Endothelial cell (in vitro differentiated cells): ENCODE measurements around the gene GAB2. TPM values are rescaled to one million over a fixed set of nuclear protein-coding genes. Genes with fewer than 3 reads are reported as not detected.

Experiments
- DNase-seq: peaks from one replicate; pipeline ENCODE4 v3.0.0; 2021; ENCODE audit warnings: low spot score
- H3K27ac Mint-ChIP-seq: one replicate; pipeline ENCODE4 v1.8.0; 2021; ENCODE audit warnings: mixed read lengths, inconsistent platforms; ENCODE audit not compliant: unreplicated experiment
- H3K27me3 Mint-ChIP-seq: one replicate; pipeline ENCODE4 v1.8.0; 2021; ENCODE audit warnings: mild to moderate bottlenecking, moderate library complexity, mixed read lengths, inconsistent platforms; ENCODE audit not compliant: unreplicated experiment
- H3K36me3 Mint-ChIP-seq: one replicate; pipeline ENCODE4 v1.8.0; 2021; ENCODE audit warnings: mild to moderate bottlenecking, low read depth, mixed read lengths, inconsistent platforms; ENCODE audit not compliant: unreplicated experiment
- H3K4me1 Mint-ChIP-seq: one replicate; pipeline ENCODE4 v1.8.0; 2021; ENCODE audit warnings: mild to moderate bottlenecking, mixed read lengths, inconsistent platforms; ENCODE audit not compliant: unreplicated experiment
- H3K4me3 Mint-ChIP-seq: one replicate; pipeline ENCODE4 v1.8.0; 2021; ENCODE audit warnings: mild to moderate bottlenecking, mixed read lengths, inconsistent platforms; ENCODE audit not compliant: unreplicated experiment
- H3K9me3 Mint-ChIP-seq: one replicate; pipeline ENCODE4 v1.8.0; 2021; ENCODE audit warnings: mixed read lengths, inconsistent platforms; ENCODE audit not compliant: unreplicated experiment
- CTCF ChIP-seq: fragments of 200-600 bp; sonication (generic); IDR thresholded peaks from one replicate; pipeline ENCODE4 v1.5.0; 2021; ENCODE audit warnings: antibody characterized with exemption; ENCODE audit not compliant: unreplicated experiment
- total RNA-seq: library from RNA; stranded (reverse); fragmentation: NEBNext Ultra II Directional; extraction: Animal tissue kit (Norgen Biotek cat#: 25700); gene quantifications from one replicate; pipeline ENCODE4 v1.2.1, GENCODE V29; 2021; ENCODE audit not compliant: unreplicated experiment

GAB2 gene
- total RNA-seq, 1 donor from 2014 or later: 81.0 TPM

GRCh38 chr11:78346799-78347198 is 70.8 kb downstream of the GAB2 start:
- Mint-ChIP-seq H3K9me3 (no peaks in the 10 kb centered on the region), H3K27ac (no peak overlapping the region), H3K36me3 (peaks cover 7% of the 10 kb centered on the region), H3K27me3 (peaks cover 7% of the 10 kb centered on the region), H3K4me3 (no peak overlapping the region), H3K4me1 (peaks cover 66% of the 10 kb centered on the region)
- no peak for DNase-seq
- TF ChIP-seq CTCF: no peak

GRCh38 chr11:78345450-78345849 is 72.2 kb downstream of the GAB2 start:
- Mint-ChIP-seq H3K4me1 (peaks cover 60% of the 10 kb centered on the region), H3K4me3 (no peak overlapping the region), H3K36me3 (peaks cover 11% of the 10 kb centered on the region), H3K9me3 (no peaks in the 10 kb centered on the region), H3K27ac (no peak overlapping the region), H3K27me3 (peaks cover 7% of the 10 kb centered on the region)
- DNase-seq: no peak
- TF ChIP-seq CTCF: no peak

- no peak overlapping the region for H3K27ac Mint-ChIP-seq
- peaks cover 5% of the 10 kb centered on the region for H3K27me3 Mint-ChIP-seq
- no peak for TF ChIP-seq CTCF
- H3K4me3 Mint-ChIP-seq: no peak overlapping the region
- peaks cover 61% of the 10 kb centered on the region for H3K4me1 Mint-ChIP-seq
- H3K36me3 Mint-ChIP-seq: peaks cover 11% of the 10 kb centered on the region
- no peaks in the 10 kb centered on the region for H3K9me3 Mint-ChIP-seq
- no peak for DNase-seq
Measured at GRCh38 chr11:78344676-78345075, 72.9 kb downstream of the GAB2 start.

- peaks cover 62% of the 10 kb centered on the region for H3K4me1 Mint-ChIP-seq
- no peaks in the 10 kb centered on the region for H3K9me3 Mint-ChIP-seq
- peaks cover 11% of the 10 kb centered on the region for H3K36me3 Mint-ChIP-seq
- H3K27ac Mint-ChIP-seq: no peak overlapping the region
- no peak for DNase-seq
- H3K4me3 Mint-ChIP-seq: no peak overlapping the region
- TF ChIP-seq CTCF: no peak
- H3K27me3 Mint-ChIP-seq: peaks cover 5% of the 10 kb centered on the region
Measured at GRCh38 chr11:78344094-78344493, 73.5 kb downstream of the GAB2 start.

GRCh38 chr11:78343303-78343702 is 74.3 kb downstream of the GAB2 start:
- Mint-ChIP-seq H3K4me3 (no peak overlapping the region), H3K27me3 (peaks cover 3% of the 10 kb centered on the region), H3K36me3 (peaks cover 11% of the 10 kb centered on the region), H3K9me3 (no peaks in the 10 kb centered on the region), H3K4me1 (peaks cover 55% of the 10 kb centered on the region), H3K27ac (no peak overlapping the region)
- TF ChIP-seq CTCF: no peak
- DNase-seq: no peak
